UCSD-AML1 (cell line): ENCODE measurements around the gene RGCC.
"Not testable (repeated sequence)": the region's sequence is repeated elsewhere in the genome, so short reads cannot be mapped to it uniquely, and the experiment has no call there.

Source experiments
- DNase-seq: peaks from one replicate; lab custom pipeline; 2025; ENCODE audit not compliant: unreplicated experiment; lab: John Stamatoyannopoulos, UW

The RGCC gene

GRCh38 chr13:41456768-41457588 is at the start of gene RGCC:
TSS of gene RGCC (plus strand) at chr13:41457550. CDS start at chr13:41457708, 158 bp downstream.
- peak; percentile 74 for DNase-seq

GRCh38 chr13:41408121-41408520 is 49.2 kb upstream of the RGCC start:
- DNase-seq: no peak

GRCh38 chr13:41408746-41409145 is 48.6 kb upstream of the RGCC start:
- DNase-seq: no peak

GRCh38 chr13:41409611-41410010 is 47.7 kb upstream of the RGCC start:
- DNase-seq: no peak

GRCh38 chr13:41411060-41411459 is 46.3 kb upstream of the RGCC start:
- no peak for DNase-seq

- peak; percentile 21 for DNase-seq
Measured at GRCh38 chr13:41411522-41411921, 45.8 kb upstream of the RGCC start.

GRCh38 chr13:41413872-41414271 is 43.5 kb upstream of the RGCC start:
- DNase-seq: no peak

GRCh38 chr13:41416276-41416675 is 41.1 kb upstream of the RGCC start:
- no peak for DNase-seq

- no peak for DNase-seq
Measured at GRCh38 chr13:41418027-41418426, 39.3 kb upstream of the RGCC start.

- DNase-seq: no peak
Measured at GRCh38 chr13:41418731-41419130, 38.6 kb upstream of the RGCC start.

GRCh38 chr13:41419206-41419605 is 38.1 kb upstream of the RGCC start:
- DNase-seq: no peak

GRCh38 chr13:41420146-41420545 is 37.2 kb upstream of the RGCC start:
- no peak for DNase-seq

GRCh38 chr13:41421330-41421729 is 36.0 kb upstream of the RGCC start:
- not testable (repeated sequence) for DNase-seq

- DNase-seq: not testable (repeated sequence)
Measured at GRCh38 chr13:41421983-41422382, 35.4 kb upstream of the RGCC start.

- DNase-seq: not testable (repeated sequence)
Measured at GRCh38 chr13:41423259-41423658, 34.1 kb upstream of the RGCC start.

- not testable (repeated sequence) for DNase-seq
Measured at GRCh38 chr13:41424675-41425074, 32.7 kb upstream of the RGCC start.

GRCh38 chr13:41426047-41426446 is 31.3 kb upstream of the RGCC start:
- no peak for DNase-seq

GRCh38 chr13:41427666-41428065 is 29.7 kb upstream of the RGCC start:
- DNase-seq: no peak

GRCh38 chr13:41428155-41428554 is 29.2 kb upstream of the RGCC start:
- DNase-seq: no peak

GRCh38 chr13:41434030-41434429 is 23.3 kb upstream of the RGCC start:
- not testable (repeated sequence) for DNase-seq

GRCh38 chr13:41434831-41435520 is 22.4 kb upstream of the RGCC start:
- no peak for DNase-seq

- DNase-seq: no peak
Measured at GRCh38 chr13:41443969-41444368, 13.4 kb upstream of the RGCC start.
